ENCODE measurements around the gene UNK. TPM values are rescaled to one million over a fixed set of nuclear protein-coding genes. Genes with fewer than 3 reads are reported as not detected.

UNK gene
- total and polyA plus RNA-seq, 2 of the 13 experiments (the other 11 are each of a cell fraction or from before 2014, with no cell fraction given) = 31.6 to 33.0 TPM

- TF ChIP-seq ZNF460 (CRISPR knock-in tag; IDR thresholded peaks at IDR 0.05; ENCODE audit: borderline replicate concordance) (no peak), FOXP1 (IDR thresholded peaks at IDR 0.05) (no peak), FOXP1 (CRISPR knock-in tag; IDR thresholded peaks at IDR 0.05) (no peak), ZBED4 (CRISPR knock-in tag; IDR thresholded peaks at IDR 0.05; ENCODE audit: borderline replicate concordance) (peak; percentile 87), ZNF292 (CRISPR knock-in tag; IDR thresholded peaks at IDR 0.05; ENCODE audit: borderline replicate concordance, low read depth) (peak; percentile 82; the same call in 1 of the 2 replicates), REPIN1 (CRISPR knock-in tag; IDR thresholded peaks at IDR 0.05; ENCODE audit: borderline replicate concordance, low read depth) (no peak; the same call in 1 of the 2 replicates), BCL6 (CRISPR knock-in tag; IDR thresholded peaks at IDR 0.05) (0 out of 2 replicates have a peak, but pooled peaks have one; percentile 49), NFIC (IDR thresholded peaks at IDR 0.05; ENCODE audit: low read length) (no peak), ZNF451 (CRISPR knock-in tag; IDR thresholded peaks at IDR 0.05) (0 out of 2 replicates have a peak, but pooled peaks have one; percentile 32), HOXA5 (CRISPR knock-in tag; IDR thresholded peaks at IDR 0.05) (peak; percentile 19; the same call in 1 of the 2 replicates), ATAD3A (CRISPR knock-in tag; IDR thresholded peaks at IDR 0.05) (no peak), ZNF883 (CRISPR knock-in tag; IDR thresholded peaks at IDR 0.05; ENCODE audit: not compliant biosample characterization) (peak; percentile 21), CHD2 (IDR thresholded peaks at IDR 0.05; ENCODE audit: low read depth, low read length) (no peak), CBFB (CRISPR knock-in tag; IDR thresholded peaks at IDR 0.05) (peak; percentile 18; the same call in 1 of the 2 replicates), ZNF703 (CRISPR knock-in tag; IDR thresholded peaks at IDR 0.05; ENCODE audit: borderline replicate concordance) (no peak), ZNF24 (IDR thresholded peaks at IDR 0.05) (no peak), MTA1 (CRISPR knock-in tag; IDR thresholded peaks at IDR 0.05; ENCODE audit: borderline replicate concordance) (peak; percentile 86), JARID2 (CRISPR knock-in tag; IDR thresholded peaks at IDR 0.05; ENCODE audit: insufficient replicate concordance) (peak; percentile 94), ZNF792 (CRISPR knock-in tag; IDR thresholded peaks at IDR 0.05) (peak; percentile 75), MED8 (CRISPR knock-in tag; IDR thresholded peaks at IDR 0.05; ENCODE audit: insufficient replicate concordance) (no peak), HMGA1 (CRISPR knock-in tag; conservative IDR thresholded peaks at IDR 0.05) (no peak)
- TF ChIP-seq, protein P1, sequence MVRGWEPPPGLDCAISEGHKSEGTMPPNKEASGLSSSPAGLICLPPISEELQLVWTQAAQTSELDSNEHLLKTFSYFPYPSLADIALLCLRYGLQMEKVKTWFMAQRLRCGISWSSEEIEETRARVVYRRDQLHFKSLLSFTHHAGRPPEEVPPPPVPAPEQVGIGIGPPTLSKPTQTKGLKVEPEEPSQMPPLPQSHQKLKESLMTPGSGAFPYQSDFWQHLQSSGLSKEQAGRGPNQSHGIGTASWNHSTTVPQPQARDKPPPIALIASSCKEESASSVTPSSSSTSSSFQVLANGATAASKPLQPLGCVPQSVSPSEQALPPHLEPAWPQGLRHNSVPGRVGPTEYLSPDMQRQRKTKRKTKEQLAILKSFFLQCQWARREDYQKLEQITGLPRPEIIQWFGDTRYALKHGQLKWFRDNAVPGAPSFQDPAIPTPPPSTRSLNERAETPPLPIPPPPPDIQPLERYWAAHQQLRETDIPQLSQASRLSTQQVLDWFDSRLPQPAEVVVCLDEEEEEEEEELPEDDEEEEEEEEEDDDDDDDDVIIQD (CRISPR knock-in tag; IDR thresholded peaks at IDR 0.05; ENCODE audit: low read depth) = peak; percentile 49; the same call in 1 of the 2 replicates
- TF ChIP-seq, protein P2, sequence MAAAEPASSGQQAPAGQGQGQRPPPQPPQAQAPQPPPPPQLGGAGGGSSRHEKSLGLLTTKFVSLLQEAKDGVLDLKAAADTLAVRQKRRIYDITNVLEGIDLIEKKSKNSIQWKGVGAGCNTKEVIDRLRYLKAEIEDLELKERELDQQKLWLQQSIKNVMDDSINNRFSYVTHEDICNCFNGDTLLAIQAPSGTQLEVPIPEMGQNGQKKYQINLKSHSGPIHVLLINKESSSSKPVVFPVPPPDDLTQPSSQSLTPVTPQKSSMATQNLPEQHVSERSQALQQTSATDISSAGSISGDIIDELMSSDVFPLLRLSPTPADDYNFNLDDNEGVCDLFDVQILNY (CRISPR knock-in tag; conservative IDR thresholded peaks at IDR 0.05) = no peak
- TF ChIP-seq, protein P3, sequence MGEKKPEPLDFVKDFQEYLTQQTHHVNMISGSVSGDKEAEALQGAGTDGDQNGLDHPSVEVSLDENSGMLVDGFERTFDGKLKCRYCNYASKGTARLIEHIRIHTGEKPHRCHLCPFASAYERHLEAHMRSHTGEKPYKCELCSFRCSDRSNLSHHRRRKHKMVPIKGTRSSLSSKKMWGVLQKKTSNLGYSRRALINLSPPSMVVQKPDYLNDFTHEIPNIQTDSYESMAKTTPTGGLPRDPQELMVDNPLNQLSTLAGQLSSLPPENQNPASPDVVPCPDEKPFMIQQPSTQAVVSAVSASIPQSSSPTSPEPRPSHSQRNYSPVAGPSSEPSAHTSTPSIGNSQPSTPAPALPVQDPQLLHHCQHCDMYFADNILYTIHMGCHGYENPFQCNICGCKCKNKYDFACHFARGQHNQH (CRISPR knock-in tag; IDR thresholded peaks at IDR 0.05) = peak; percentile 73; the same call in 1 of the 2 replicates
Measured at GRCh38 chr17:75763613-75764416, 20.8 kb upstream of the UNK start (continued).

Measured in HepG2 (cell line).